ENCODE data around the gene SPG7. TPM values are rescaled to one million over a fixed set of nuclear protein-coding genes. Genes with fewer than 3 reads are reported as not detected.
A peak's percentile ranks its signal among the peaks of the same experiment; 100 is the strongest.

SPG7 gene
- total and polyA plus RNA-seq, 2 donors (not counting 1 experiment from before 2014, with no cell fraction given): 35.1 to 107 TPM

GRCh38 chr16:89557690-89558490 lies 49.7 kb downstream of the SPG7 start:
- Histone ChIP-seq H3K4me3 (replicated peaks in 1 of 4; ENCODE audit: control extremely low read depth in 1 of 4, insufficient read depth in 1 of 4, low read depth in 3 of 4, low read length in 4 of 4) (no peak overlapping the region), H3K36me3 (ENCODE audit: control insufficient read depth, insufficient read depth, low read length) (peaks cover 36% of the 10 kb centered on the region), H2AFZ (ENCODE audit: low read length) (no peak overlapping the region), H3K4me2 (ENCODE audit: extremely low read depth, insufficient read depth, low read length) (no peak overlapping the region), H3K4me1 (ENCODE audit: control insufficient read depth, extremely low read depth, insufficient read depth, low read length) (peaks cover 6% of the 10 kb centered on the region), H3K27me3 (ENCODE audit: control insufficient read depth, insufficient read depth, low read length) (no peaks in the 10 kb centered on the region), H3K9me3 (ENCODE audit: control insufficient read depth, insufficient read depth, low read depth, low read length) (no peaks in the 10 kb centered on the region), H4K20me1 (ENCODE audit: control insufficient read depth, extremely low read depth, insufficient read depth, low read length) (no peaks in the 10 kb centered on the region), H3K9ac (ENCODE audit: insufficient read depth, low read length) (no peak overlapping the region), H3K27ac (ENCODE audit: insufficient read depth, low read length) (no peak overlapping the region), H3K79me2 (ENCODE audit: control insufficient read depth, insufficient read depth, low read length) (peaks cover 24% of the 10 kb centered on the region)
- DNase-seq (ENCODE audit: low read depth in 2 of 2): no peak
- TF ChIP-seq EZH2 (IDR thresholded peaks at IDR 0.05; ENCODE audit: low read length, missing control alignments) (no peak), CTCF (conservative IDR thresholded peaks at IDR 0.05 in 1 of 2, IDR thresholded peaks at IDR 0.05 in 1 of 2; ENCODE audit: low read depth in 1 of 2, low read length in 2 of 2) (no peak)

- Histone ChIP-seq H3K9ac (ENCODE audit: insufficient read depth, low read length) (peak within 1 kb of the TSS; percentile 87), H4K20me1 (ENCODE audit: control insufficient read depth, extremely low read depth, insufficient read depth, low read length) (peaks cover 3% of the 10 kb centered on the region), H3K9me3 (ENCODE audit: control insufficient read depth, insufficient read depth, low read depth, low read length) (no peaks in the 10 kb centered on the region), H3K36me3 (ENCODE audit: control insufficient read depth, insufficient read depth, low read length) (peaks cover 34% of the 10 kb centered on the region), H3K4me3 (replicated peaks in 1 of 4; ENCODE audit: control extremely low read depth in 1 of 4, insufficient read depth in 1 of 4, low read depth in 3 of 4, low read length in 4 of 4) (peak within 1 kb of the TSS; percentile 59 to 93 (median 86)), H3K4me2 (ENCODE audit: extremely low read depth, insufficient read depth, low read length) (peak within 1 kb of the TSS; percentile 64), H3K79me2 (ENCODE audit: control insufficient read depth, insufficient read depth, low read length) (peaks cover 31% of the 10 kb centered on the region), H3K27me3 (ENCODE audit: control insufficient read depth, insufficient read depth, low read length) (no peaks in the 10 kb centered on the region), H3K27ac (ENCODE audit: insufficient read depth, low read length) (peak within 1 kb of the TSS; percentile 92), H3K4me1 (ENCODE audit: control insufficient read depth, extremely low read depth, insufficient read depth, low read length) (peaks cover 22% of the 10 kb centered on the region), H2AFZ (ENCODE audit: low read length) (no peak within 1 kb of the TSS)
- TF ChIP-seq EZH2 (IDR thresholded peaks at IDR 0.05; ENCODE audit: low read length, missing control alignments) (no peak), CTCF (conservative IDR thresholded peaks at IDR 0.05 in 1 of 2, IDR thresholded peaks at IDR 0.05 in 1 of 2; ENCODE audit: low read depth in 1 of 2, low read length in 2 of 2) (no peak)
- DNase-seq (ENCODE audit: low read depth in 2 of 2): peak; percentile 95 to 96
These were observed 52.4 kb downstream of the SPG7 start, which contains the start of gene RPL13 for GRCh38 chr16:89560378-89561141. RPL13 (plus strand) TSS chr16:89560682; CDS start chr16:89560960, 278 bp downstream.
